ENCODE measurements around the gene TTC7B.

DNA sequence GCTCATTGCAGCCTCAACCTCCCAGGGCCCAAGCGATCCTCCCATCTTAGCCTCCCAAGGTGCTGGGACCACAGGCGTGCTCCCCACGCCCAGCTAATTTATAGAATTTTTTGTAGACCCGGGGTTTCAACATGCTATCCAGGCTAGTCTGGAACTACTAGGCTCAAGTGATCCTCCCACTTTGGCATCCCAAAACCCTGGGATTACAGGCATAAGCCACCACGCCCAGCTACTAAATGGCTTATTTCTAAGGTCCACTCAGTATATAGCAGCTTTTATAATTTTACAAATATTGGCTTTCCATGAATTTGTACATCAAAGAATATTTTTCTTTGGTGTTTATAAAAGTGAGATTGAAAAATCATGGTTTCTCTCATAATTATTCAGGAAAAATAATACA lies 167.8 kb downstream of the TTC7B start:
- TF ChIP-seq POLR2AphosphoS5 (IDR thresholded peaks at IDR 0.05; ENCODE audit: low read depth, low read length) (no peak), EP300 (IDR thresholded peaks at IDR 0.05; ENCODE audit: borderline replicate concordance in 1 of 2, low read depth in 2 of 2, low read length in 2 of 2) (no peak), SIN3A (conservative IDR thresholded peaks at IDR 0.05 in 1 of 2, IDR thresholded peaks at IDR 0.05 in 1 of 2; ENCODE audit: low read depth in 1 of 2, low read length in 2 of 2) (no peak), POLR2A (IDR thresholded peaks at IDR 0.05; ENCODE audit: control extremely low read depth in 1 of 2, low read depth in 2 of 2, low read length in 2 of 2) (no peak), GTF2F1 (IDR thresholded peaks at IDR 0.05; ENCODE audit: borderline replicate concordance, low read depth, low read length) (no peak), RNF2 (IDR thresholded peaks at IDR 0.05; ENCODE audit: borderline replicate concordance, low read depth, low read length, missing control alignments, poor library complexity, severe bottlenecking) (no peak), SRF (IDR thresholded peaks at IDR 0.05; ENCODE audit: low read depth, low read length) (no peak), RAD21 (IDR thresholded peaks at IDR 0.05 in 1 of 2, conservative IDR thresholded peaks at IDR 0.05 in 1 of 2; ENCODE audit: low read depth in 2 of 2, low read length in 2 of 2) (no peak), MAFK (IDR thresholded peaks at IDR 0.05; ENCODE audit: low read depth, low read length) (no peak), YY1 (IDR thresholded peaks at IDR 0.05; ENCODE audit: low read depth, low read length) (no peak)
- TF ChIP-seq, protein P1, sequence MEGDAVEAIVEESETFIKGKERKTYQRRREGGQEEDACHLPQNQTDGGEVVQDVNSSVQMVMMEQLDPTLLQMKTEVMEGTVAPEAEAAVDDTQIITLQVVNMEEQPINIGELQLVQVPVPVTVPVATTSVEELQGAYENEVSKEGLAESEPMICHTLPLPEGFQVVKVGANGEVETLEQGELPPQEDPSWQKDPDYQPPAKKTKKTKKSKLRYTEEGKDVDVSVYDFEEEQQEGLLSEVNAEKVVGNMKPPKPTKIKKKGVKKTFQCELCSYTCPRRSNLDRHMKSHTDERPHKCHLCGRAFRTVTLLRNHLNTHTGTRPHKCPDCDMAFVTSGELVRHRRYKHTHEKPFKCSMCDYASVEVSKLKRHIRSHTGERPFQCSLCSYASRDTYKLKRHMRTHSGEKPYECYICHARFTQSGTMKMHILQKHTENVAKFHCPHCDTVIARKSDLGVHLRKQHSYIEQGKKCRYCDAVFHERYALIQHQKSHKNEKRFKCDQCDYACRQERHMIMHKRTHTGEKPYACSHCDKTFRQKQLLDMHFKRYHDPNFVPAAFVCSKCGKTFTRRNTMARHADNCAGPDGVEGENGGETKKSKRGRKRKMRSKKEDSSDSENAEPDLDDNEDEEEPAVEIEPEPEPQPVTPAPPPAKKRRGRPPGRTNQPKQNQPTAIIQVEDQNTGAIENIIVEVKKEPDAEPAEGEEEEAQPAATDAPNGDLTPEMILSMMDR (IDR thresholded peaks at IDR 0.05; ENCODE audit: control extremely low read depth in 1 of 3, insufficient read depth in 1 of 3, low read depth in 1 of 3, low read length in 3 of 3) = no peak
- TF ChIP-seq, protein P2, sequence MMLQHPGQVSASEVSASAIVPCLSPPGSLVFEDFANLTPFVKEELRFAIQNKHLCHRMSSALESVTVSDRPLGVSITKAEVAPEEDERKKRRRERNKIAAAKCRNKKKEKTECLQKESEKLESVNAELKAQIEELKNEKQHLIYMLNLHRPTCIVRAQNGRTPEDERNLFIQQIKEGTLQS (IDR thresholded peaks at IDR 0.05; ENCODE audit: insufficient read depth, low read depth, low read length) = no peak
